Astrocyte of the hippocampus (primary cell): ENCODE measurements around the gene TIGD3.
A peak's percentile ranks its signal among the peaks of the same experiment; 100 is the strongest.

Experiments used
- DNase-seq: peaks from one replicate; pipeline ENCODE4 v3.0.0; 2011; ENCODE audit warnings: low read depth, low spot score

TIGD3 gene

GRCh38 chr11:65370659-65371049 is 16.1 kb downstream of the TIGD3 start:
- DNase-seq, result no peak

GRCh38 chr11:65373839-65374580 is 19.5 kb downstream of the TIGD3 start:
- no peak for DNase-seq

GRCh38 chr11:65375012-65375411 is 20.5 kb downstream of the TIGD3 start:
- DNase-seq, result no peak

GRCh38 chr11:65376138-65376713 is 21.7 kb downstream of the TIGD3 start:
- no peak for DNase-seq

GRCh38 chr11:65377036-65377435 is 22.5 kb downstream of the TIGD3 start:
- no peak for DNase-seq

GRCh38 chr11:65377777-65378176 is 23.2 kb downstream of the TIGD3 start:
- DNase-seq, result no peak

- no peak for DNase-seq
These were observed 23.8 kb downstream of the TIGD3 start for GRCh38 chr11:65378208-65378927.

- DNase-seq, result peak; percentile 22
These were observed 24.5 kb downstream of the TIGD3 start for GRCh38 chr11:65378928-65379638.

GRCh38 chr11:65379698-65380459 is 25.3 kb downstream of the TIGD3 start:
- DNase-seq, result no peak

- no peak for DNase-seq
These were observed 26.0 kb downstream of the TIGD3 start for GRCh38 chr11:65380460-65381119.

- DNase-seq, result peak; percentile 85
These were observed 27.1 kb downstream of the TIGD3 start for GRCh38 chr11:65381716-65382032.

GRCh38 chr11:65382033-65382803 is 27.7 kb downstream of the TIGD3 start, which contains the start of gene SLC25A45:
Gene SLC25A45 (minus strand): TSS chr11:65382646. CDS start chr11:65381951, 695 bp downstream.
- DNase-seq, result peak; percentile 98

GRCh38 chr11:65382804-65383368 is 28.3 kb downstream of the TIGD3 start:
- no peak for DNase-seq

GRCh38 chr11:65383778-65384177 is 29.2 kb downstream of the TIGD3 start:
- DNase-seq, result no peak

- DNase-seq, result no peak
These were observed 29.8 kb downstream of the TIGD3 start for GRCh38 chr11:65384301-65384889.

GRCh38 chr11:65386307-65387140 is 32.0 kb downstream of the TIGD3 start, which contains the start of gene FRMD8:
Gene FRMD8 (plus strand): TSS chr11:65386637. CDS start chr11:65387037, 400 bp downstream.
- DNase-seq, result peak; percentile 94

GRCh38 chr11:65388731-65389130 is 34.2 kb downstream of the TIGD3 start:
- DNase-seq, result no peak

- DNase-seq, result no peak
These were observed 34.9 kb downstream of the TIGD3 start for GRCh38 chr11:65389294-65389980.
